DMS 273 treated with DMSO at 0.1 percent for 48 hours (cell line): ENCODE measurements around the gene VAV2.
"Not testable (repeated sequence)": the region's sequence is repeated elsewhere in the genome, so short reads cannot be mapped to it uniquely, and the experiment has no call there.

Source experiments
- DNase-seq: peaks from one replicate; lab custom pipeline; 2025; lab: John Stamatoyannopoulos, UW

Gene VAV2

GRCh38 chr9:133995012-133995896, 3.1 kb upstream of the VAV2 start:
- DNase-seq: no peak

DNA sequence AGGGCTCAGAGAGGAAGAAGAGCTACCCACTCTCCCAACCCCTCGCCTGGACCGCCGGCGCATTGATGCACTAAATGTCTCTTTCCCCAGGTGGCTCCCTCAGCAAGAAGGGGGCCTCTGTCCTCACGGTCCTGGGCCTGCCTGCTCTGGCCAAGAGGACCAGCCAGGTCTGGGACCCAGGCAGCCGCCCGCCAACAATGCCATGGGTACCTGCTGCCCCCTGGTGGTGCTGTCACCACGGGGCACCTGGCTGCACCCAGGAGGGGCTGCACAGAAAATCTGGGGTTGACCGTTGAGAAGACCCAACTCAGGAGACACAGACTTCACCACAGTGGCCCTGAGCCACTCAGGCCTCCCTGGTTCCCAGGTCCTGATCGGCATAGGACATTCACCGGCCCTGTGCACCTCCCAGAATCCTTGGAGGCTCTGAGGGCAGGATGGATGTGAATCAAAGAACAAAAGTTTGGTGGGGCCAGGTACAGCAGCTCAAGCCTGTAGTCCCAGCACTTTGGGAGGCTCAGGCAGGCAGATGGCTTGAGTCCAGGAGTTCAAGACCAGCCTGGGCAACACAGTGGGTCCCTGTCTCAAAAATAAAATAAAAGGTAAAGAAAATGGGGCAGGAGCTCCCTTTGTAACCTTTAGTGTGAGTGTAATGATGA, 2.4 kb upstream of the VAV2 start:
- no peak for DNase-seq

GRCh38 chr9:133993635-133994253, 1.6 kb upstream of the VAV2 start:
- no peak for DNase-seq

DNA sequence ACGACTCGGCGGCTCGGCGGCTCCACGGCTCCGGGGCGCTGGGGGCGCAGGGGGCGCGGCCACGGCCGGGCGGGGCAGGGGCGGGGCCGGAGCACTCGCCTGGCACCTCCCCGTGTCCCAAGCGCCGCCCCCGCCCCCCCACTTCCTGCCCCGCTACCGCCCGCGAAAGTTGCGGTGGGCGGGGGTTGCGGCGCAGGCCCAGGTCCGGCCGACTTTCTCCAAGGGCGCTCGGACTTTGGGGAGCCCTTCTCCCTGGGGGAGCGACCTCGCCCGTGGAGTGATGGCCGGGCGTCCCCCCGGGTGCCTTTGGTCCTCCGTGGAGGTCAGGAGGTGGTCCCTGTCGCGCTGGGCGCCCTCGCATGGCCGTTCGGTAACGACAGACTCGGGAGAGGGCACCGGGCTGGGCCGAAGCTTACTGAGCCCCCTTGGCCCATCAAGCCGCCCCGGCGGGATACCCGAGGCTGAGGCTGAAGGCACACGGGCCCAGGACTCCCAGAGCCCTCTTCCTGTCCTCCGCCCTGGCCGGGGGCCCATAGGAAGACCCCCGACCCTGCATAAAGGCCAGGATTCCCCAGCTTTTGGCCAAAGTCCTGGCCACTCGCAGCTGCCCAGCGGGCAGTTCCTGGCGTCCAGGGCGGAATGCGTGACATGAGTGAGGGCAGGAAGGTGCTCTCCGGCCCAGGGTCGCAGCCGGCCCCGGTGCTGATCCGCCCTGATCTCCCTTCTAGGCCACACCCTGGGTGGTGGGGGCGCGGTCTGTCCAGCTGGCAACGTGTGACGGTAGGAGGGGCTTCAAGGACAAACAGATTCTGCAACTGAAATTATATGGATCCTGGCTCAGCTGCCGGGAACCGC, 883 bp upstream of the VAV2 start:
- peak; percentile 39 for DNase-seq

DNA sequence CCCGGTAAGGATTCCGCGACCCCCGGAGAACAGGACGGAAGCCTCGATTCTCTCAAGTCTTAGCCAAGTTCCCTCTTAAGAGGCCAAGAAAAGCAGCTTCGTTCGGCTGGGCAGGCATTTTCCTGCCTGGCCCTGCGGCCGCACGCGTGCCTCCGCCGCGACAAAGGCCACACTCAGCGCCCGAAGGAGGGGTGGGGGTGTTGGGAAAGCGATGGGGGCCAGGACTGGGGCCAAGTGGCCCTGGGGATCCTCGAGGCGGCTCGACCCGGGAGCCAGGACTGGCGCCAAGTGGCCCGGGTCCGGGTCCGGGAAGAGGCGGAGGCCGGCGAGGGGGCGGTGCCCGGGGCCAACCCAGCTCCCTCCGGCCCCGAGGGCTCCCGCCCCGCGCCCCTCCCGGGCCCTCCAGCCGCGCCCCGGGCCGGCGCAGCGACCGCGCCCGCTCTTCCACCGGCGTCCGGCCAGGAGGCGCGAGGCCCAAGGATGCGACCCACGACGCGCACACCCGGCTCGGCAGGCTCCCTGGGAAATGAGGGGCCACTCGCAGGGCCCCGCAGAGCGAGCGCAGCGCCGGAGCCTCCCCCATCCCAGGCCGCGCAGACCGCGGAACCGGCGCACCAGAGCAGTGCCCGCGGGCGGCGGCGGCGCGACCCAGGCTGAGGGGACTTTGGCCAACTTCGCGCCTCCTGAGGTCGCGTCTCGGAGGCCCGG, 756 bp downstream of the VAV2 start:
- no peak for DNase-seq

DNA sequence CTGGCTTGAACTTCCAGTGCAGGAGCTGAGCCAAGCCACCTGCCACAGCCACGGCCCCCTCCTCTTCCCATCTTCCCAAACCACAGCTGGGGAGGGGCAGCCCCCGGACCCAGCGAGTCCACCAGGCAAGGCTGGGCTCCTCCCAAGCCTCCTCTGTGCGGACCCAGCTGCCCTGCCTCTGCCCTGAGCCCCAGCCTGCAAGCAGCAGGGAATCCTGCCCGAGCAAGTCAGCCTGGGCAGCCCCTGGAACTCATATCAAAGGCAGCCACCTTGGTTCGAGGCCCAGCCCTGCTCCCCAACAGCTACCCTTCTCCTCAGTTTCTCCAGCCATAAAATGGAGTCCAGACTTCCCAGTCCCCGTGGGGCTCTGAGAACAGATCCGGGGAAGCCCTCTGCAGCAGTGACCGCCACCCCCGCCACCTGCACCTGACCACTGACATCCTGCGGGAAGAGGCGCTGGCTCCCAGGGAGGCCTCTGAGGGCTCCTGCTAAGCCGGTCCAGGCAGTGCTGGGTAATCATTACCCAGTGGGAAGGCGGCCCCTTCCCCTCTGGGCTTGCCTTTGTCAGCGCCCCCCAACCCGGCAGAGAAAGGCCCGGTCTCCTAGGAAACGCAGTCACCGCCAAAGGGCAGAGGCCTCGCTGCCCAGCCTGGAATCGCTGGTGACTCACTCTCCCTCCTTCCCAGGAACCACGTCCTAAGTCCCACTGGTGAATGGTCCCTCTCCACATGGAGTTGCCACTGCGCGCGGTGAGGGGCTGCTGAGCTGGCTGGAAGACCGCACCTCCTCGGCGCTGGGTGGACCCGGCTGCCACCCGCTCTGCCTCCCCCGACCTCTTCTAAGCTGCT, 1.5 kb downstream of the VAV2 start:
- no peak for DNase-seq

- no peak for DNase-seq
Observed at GRCh38 chr9:133989625-133990365, 2.3 kb downstream of the VAV2 start.

- DNase-seq: not testable (repeated sequence)
Observed at GRCh38 chr9:133988771-133989170, 3.4 kb downstream of the VAV2 start.

DNA sequence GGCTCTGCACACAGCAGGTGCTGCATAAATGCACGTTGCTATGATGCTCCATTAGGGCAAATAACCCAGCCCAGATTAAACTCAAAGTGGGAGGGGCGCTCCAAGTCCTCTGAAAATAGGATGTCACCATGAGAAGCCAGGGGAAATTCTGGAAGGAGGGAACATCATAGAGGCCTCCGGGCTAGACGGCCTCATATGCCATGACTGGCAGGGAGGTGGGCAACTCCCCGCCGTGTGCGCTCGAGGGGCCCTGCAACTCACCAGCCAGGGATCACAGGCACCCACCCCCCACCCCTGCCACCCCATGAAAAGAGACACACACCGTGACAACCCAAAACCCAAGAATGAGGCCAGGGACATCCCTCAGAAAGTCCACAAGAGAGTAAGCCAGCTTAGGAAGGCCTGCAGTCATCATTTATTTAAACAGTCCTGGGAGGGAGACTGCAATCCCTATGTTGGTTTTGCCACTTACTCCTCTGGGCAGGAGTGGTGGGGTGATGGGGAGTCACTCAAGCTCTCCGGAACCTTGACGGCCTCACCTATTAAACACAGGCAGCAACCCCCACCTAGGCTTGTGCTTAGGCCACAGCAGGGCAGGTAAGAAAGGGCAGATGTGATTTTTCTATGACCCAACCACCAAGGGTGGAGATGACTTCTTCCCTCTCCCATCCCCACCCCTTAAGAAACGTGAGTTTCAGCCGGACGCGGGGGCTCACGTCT, 4.0 kb downstream of the VAV2 start:
- DNase-seq: no peak

DNA sequence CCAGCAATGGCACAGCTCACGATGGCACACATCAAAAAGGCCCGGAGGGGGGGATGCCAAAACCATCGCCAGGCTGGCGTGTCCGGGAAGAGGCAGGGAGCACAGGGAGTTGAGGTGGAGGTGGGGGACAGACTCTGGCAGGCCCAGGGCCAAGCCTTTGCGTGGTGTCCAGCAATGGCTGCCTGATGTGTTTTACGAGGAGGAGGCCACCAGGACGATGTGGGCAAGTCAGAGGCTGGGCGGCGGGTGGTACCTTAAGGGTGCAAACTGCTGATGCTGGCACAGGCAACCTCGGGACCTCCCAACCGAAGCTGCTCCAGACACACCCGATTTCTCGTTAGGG, 4.7 kb downstream of the VAV2 start:
- no peak for DNase-seq

- no peak for DNase-seq
Observed at GRCh38 chr9:133986774-133987445, 5.2 kb downstream of the VAV2 start.

- no peak for DNase-seq
Observed at GRCh38 chr9:133986061-133986460, 6.1 kb downstream of the VAV2 start.

DNA sequence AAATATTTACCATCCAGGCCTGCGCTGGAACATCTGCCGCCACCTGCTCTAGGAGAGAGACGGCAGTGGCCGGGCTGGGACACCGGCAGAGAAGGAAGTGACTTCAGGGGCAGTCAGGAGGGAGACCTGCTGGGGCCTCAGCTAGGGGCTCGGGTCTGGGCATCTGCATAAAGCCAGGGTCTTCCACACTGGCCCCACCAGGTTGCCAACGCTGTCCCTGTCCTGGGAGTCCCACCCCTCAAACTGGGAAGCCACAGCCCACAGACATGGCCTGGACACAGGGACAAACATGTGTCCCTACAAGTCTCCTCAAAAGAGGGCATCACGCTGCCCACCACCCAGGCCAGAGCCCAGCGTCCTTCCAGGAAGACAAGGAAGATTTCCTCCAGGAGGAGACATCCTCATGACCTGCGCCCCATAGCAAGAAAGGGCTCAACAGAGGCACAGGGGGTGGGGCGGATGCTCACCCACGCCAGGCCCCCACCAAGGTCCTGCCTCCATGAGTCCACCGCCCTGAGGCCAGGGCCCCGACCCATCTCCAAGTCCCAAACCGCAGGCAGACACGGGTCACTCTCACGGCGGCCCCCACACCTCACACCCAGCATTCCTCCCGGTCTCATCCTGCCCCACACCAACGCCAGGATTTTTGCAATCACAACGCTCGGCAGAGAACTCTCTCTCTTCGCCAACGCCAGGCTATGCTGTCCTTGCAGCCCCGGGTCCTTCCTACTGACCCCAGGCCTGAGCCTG, 9.0 kb downstream of the VAV2 start:
- no peak for DNase-seq

DNA sequence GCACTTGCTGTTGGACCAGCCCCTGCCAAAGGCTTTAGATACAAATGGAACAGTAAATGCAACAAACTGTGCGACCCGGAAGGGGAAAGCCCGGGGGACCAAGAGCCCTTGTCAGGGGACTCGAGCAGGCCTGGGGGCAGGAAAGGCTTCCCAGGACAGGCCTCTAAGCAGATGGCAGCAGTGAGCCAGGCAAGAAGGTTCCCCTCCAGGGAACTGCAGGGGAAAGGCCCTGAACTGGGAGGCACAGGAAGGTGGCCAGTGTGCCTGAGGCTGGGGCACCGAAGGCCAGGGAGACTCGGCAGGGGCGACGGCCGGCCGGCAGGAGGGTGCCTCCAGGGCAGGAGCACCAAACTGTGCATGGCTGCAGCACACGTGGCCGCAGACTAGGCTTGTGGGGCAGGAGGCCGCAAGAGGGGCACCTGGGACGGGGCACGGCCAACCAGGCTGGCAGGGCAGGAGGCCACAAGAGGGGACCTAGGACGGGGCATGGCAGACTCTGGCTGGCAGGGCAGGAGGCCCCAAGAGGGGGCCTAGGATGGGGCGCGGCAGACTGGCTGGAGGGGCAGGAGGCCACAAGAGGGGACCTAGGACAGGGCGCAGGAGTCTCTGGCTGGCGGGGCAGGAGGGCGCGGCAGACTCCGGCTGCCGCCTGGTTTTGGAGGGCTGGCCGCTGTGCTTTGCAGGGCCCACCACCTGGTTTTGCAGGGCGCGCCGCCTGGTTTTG, 10.0 kb downstream of the VAV2 start:
- DNase-seq: no peak

GRCh38 chr9:133981589-133981957, 10.6 kb downstream of the VAV2 start:
- no peak for DNase-seq

DNA sequence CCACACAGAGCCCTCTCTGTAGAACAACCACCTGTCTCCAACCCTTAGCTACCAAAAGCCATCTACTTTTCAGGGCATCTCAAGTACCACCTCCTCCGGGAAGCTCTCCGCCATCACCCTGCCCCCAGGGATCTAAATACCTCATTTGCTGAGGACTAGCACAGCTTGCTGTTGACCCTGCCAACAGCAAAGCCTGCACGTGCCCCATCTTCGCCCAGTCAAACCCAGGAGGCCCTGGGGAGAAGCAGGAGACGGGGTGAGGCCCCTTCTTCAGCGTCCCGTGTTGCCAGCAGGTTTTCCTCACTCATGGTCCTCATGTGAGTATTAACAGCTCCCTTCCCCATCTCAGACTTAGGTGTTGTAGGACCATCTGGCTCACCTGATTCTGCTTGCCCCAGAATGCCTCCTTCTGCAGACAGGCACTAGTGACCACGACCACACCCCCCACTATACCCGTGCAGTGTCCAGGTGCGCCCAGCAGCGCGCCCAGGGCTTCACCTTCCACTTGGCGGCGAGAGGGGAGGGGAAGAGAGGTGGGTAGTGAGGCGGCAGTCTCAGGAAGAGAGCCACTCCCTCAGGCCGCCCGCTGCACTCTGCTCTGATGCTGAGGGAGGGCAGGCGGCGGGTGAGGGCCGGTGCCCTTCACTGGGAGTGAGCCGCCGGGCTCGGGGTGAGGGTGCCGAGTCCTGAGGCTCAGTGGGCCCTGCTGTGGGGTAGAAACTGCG, 11.1 kb downstream of the VAV2 start:
- DNase-seq: no peak
